GM10847 (cell line): ENCODE data around the gene TOPBP1.

Experiments used
- POLR2A ChIP-seq: IDR thresholded peaks from 2 replicates; pipeline ENCODE4 v1.6.1; 2011; ENCODE audit not compliant: insufficient read length; ENCODE audit errors: extremely low read depth

The TOPBP1 gene

DNA sequence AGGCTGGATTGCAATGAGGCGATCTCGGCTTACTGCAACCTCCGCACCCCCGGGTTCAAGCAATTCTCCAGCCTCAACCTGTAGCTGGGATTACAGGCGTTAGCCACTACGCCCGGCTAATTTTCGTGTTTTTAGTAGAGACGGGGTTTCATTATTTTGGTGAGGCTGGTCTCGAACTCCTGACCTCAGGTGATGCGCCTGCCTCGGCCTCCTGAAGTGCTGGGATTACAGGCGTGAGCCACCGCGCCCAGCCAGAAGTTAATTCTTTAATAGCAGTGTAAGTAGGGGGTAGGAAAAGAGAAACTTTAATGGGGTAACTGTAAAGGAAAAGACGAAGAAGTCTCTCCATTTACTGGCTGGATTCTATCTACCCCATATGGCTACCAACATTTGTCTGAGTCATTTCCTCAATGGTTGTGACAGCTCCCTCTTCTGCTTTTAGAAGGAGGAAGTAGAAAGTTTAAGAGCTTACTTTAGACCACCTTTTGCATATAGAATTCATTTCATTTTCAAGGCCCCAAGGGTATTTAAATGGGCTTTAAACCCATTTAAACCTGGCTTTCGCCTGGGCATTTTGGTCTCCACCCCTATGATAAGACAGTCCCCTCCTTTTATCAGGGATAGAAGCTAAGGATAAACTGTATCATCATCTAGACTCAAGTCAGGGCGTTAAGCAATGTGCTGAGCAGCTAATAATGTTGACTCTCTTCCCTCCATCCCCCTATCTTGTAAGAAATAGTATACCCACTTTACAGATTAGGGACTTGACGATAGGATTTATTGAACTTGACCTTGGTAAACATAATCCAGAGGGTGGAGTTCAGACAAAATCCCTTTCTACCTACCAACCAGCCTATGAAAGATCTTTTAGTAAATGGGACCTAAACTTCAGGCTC lies 89.3 kb downstream of the TOPBP1 start:
- TF ChIP-seq POLR2A, result no peak

DNA sequence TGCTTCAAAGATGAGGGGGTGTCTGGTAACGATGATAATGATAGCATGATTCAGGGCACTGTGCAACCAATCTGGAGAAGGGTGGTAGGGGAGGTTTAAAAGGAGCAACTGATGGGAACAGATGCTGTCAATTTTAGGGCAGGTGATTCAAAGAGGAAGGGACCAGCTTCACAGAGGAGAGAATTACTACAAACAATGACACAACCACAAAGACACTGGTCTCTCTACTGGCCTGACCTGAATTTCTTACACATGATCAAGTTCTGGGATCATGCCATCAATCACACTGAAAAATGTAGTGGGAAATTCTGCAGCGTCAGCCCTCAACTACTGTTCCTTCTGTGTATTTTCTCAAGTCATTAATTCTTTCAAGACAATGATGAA lies 90.8 kb downstream of the TOPBP1 start:
- no peak for TF ChIP-seq POLR2A

DNA sequence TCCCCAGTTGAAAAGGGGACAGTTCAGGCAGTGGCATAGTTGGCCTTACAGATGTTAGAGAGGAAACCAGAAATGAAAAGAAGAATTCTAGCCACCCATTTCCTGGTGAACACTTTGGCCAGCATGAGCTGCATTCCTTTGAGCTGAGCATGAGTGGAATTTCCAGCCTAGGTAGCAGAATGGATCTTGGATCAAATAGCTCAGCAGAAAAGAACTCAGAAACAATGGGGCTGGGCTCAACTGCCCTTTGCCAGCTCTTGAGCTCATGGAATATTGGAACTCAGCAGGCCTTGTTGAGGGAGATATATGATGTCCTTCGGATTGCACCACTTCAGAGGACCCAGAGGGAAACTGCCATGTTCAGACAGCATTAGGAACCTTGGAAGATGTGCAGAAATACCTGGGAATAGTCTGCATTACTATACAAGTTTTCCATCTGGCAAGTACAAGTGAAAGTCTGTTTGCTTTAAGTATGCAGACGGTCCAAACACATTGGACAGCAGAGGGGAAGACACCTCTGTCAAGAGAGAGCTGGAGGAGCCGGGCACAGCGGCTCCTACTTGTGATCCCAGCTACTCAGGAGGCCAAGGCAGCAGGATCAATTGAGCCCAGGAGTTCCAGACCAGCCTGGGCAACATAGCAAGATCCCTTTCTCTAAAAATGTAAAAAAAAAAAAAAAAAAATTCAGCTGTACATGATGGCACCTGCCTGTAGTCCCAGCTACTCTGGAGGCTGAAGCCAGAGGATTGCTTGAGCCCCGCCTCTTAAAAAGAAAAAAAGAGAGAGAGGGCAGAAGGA lies 91.4 kb downstream of the TOPBP1 start:
- TF ChIP-seq POLR2A, result no peak

DNA sequence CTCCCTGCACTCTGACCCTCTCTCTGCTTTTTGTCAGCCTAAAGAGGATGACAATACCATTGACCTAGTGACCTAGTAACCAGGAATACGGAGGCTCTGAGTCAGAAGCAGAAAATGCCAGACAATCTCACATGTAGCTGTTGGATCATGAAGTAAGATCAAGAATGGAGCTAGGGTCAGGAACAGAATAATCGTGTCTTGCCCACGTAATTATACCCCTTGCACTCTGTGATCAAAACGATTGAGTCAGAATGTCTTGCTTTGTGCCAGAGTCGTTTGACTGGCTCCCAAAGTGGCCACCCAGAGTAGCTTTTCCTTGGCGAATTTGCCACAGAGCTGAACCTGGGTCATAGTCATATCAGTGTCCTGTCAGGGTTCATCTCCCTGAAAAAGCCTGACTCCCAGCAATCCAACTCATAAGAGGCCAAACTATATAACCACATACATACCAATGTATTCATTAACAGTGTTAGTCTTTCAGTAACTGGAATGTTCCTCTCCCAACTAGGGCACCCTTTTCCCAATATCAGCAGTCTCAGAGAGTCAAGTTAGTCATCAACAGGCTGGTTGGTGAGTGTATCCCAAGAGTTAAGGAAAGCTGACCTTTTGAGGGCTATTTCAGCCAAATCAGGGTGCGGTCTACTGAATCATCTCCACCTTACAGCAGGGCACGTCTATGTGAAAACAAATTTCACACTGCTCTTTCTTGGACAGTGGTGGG lies 93.3 kb downstream of the TOPBP1 start:
- TF ChIP-seq POLR2A, result no peak

DNA sequence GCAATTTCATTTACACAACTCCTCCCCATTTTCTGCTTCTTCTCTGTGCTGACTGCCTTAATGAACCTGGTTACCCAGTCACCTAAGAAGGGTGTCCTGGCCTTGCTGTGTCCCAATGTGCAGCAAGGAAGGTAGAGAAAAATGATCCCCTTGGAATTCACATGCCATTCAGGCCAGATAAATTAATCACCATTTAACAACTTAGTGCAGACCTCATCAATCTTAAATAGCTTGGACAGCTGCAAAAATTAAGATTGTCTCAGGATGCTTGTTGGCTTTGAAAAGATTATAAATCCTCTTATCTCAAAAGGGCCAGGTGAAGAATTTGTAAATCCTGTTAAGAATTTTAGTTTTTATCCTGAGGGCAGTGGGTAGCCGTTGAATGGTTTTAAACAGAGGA lies 97.9 kb downstream of the TOPBP1 start:
- TF ChIP-seq POLR2A, result no peak

DNA sequence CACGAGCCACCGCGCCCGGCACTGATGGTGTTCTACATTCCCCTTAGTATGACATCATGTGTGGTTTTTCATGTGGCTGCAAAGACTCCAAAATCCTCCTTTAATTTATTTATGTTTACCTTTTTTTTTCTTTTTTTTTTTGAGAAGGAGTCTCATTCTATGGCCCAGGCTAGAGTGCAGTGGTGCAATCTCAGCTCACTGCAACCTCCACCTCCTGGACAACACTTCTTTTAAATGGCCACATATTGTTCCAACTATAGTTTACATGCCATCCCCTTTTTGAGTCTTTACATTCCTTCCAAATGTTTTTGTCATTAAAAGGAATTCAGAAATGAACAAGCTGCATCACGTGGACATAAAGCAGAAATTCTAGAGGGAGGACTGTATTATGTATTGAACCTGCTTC lies 98.6 kb downstream of the TOPBP1 start:
- TF ChIP-seq POLR2A, result no peak

DNA sequence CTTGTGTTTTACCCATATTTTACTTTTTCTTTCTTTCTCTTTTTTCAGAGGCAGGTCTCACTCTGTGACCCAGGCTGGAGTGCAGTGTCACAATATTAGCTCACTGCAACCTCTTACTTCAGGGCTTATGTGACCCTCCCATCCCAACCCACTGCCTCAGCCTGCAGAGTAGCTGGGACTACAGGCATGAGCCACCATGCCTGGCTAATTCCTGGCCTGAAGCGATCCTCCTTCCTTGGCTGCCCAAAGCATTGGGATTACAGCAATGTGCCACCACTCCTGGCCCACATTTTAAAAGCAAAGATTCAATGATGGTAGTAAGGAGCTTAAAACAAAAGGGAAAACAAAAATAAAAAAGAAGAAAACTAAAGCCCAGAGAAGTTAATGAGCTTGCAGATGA lies 99.4 kb downstream of the TOPBP1 start:
- TF ChIP-seq POLR2A, result no peak

DNA sequence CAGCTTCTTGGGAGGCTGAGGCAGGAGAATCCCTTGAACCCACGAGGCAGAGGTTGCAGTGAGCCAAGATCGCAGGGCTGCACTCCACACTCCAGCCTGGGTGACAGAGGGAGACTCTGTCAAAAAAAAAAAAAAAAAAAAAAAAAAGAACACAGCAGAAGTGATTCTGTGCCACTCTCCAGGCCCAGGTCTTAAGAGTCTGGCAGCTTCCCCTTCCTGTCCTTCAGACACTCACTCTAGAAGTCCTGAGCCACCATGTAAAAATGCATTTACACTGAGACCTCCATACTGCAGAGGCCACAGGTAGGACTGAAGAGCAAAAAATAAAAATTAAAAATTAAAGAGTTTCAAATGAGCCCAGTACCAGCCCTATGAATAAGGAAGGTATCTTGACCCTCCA lies 100.1 kb downstream of the TOPBP1 start:
- TF ChIP-seq POLR2A, result no peak
